Left forelimb (tissue), 1 donor: ENCODE measurements around the gene SH3RF1.
"Not testable (repeated sequence)": the region's sequence is repeated elsewhere in the genome, so short reads cannot be mapped to it uniquely, and the experiment has no call there.

Source experiments
- DNase-seq: peaks from one replicate; pipeline ENCODE4 v3.0.0-alpha.2; 2018; ENCODE audit warnings: low spot score

Gene SH3RF1

DNA sequence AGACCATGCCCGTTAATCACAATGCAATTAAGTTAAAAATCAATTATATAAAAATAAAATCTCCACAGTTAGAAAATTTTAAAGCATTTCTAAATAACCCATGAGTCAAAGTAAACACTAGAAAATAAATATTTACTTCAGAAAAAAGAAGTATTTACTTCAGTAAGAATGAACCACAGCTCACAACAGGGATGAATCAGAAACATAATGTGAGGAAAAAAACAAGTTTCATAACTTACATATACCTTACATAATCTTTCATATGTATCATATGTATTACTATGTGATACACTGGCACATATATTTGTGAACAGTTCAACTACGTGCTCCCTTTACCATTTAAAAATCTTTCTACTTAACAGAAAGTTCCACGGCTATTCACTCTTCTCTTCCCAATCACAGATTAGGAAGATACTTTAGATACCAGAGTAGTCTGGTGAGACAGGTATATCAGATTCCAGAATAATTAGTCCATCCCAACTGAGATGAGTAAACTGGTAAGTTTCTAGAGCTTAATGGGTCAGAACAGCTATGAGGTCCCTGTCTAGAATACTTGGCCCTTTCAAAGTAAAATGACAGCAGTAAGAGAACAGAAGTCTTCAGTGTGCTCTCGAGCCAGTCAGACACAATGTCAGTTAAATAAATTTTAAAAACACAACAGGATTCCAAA lies 70.3 kb downstream of the SH3RF1 start:
- no peak for DNase-seq

- DNase-seq = no peak
Observed at GRCh38 chr4:169199184-169199583, 71.6 kb downstream of the SH3RF1 start.

- no peak for DNase-seq
Observed at GRCh38 chr4:169198167-169198566, 72.6 kb downstream of the SH3RF1 start.

DNA sequence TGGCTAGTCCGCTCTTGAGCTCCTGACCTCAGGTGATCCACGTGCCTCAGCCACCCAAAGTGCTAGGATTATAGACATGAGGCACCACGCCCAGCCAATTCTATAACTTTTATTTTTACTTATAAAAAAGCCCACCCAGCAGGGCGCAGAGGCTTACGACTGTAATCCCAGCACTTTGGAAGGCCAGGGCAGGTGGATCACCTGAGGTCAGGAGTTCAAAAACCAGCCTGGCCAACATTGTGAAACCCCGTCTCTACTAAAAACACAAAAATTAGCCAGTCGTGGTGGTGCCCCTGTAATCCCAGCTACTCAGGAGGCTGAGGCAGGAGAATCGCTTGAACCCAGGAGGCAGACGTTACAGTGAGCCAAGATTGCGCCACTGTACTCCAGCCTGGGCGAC lies 73.5 kb downstream of the SH3RF1 start:
- not testable (repeated sequence) for DNase-seq

GRCh38 chr4:169195032-169195431 lies 75.7 kb downstream of the SH3RF1 start:
- no peak for DNase-seq

- not testable (repeated sequence) for DNase-seq
Observed at GRCh38 chr4:169189968-169190367, 80.8 kb downstream of the SH3RF1 start.

DNA sequence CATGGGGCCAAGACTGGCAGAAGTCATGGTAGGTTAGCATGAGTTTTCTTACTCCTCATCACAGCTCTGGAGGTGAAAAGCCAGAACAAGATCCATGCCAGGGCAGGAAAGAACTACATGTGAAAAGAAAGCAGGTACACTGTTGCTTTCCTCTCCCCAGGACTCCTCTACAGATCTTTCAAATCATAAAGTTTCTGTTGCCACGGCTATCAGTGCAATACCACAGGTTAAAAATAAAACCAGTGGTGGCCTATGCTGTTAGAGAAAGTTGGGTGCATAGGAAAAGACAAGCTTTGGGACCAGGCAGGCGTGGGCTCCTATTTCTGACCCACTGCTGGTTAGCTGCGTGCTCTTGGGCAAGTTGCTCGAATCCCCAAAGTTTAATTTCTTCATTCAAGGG lies 81.4 kb downstream of the SH3RF1 start:
- DNase-seq = no peak

DNA sequence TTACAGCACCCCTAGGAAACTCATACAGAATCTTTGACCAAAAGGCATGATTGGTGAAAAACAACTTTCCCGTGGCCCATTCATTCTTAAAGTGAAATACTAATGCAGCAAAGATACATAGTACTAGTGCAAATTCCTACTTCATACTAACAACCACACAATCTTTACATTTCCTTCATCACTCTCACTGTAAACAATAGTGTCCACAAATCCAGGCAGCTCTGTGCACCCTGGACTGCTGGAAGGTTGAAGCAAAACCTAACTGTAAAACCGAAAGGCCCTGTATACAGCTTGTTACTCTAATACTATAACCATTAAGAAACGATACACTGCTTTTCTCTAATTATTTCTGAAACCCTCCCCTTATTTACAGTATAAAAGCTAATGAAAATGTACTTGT lies 82.6 kb downstream of the SH3RF1 start:
- DNase-seq = no peak

DNA sequence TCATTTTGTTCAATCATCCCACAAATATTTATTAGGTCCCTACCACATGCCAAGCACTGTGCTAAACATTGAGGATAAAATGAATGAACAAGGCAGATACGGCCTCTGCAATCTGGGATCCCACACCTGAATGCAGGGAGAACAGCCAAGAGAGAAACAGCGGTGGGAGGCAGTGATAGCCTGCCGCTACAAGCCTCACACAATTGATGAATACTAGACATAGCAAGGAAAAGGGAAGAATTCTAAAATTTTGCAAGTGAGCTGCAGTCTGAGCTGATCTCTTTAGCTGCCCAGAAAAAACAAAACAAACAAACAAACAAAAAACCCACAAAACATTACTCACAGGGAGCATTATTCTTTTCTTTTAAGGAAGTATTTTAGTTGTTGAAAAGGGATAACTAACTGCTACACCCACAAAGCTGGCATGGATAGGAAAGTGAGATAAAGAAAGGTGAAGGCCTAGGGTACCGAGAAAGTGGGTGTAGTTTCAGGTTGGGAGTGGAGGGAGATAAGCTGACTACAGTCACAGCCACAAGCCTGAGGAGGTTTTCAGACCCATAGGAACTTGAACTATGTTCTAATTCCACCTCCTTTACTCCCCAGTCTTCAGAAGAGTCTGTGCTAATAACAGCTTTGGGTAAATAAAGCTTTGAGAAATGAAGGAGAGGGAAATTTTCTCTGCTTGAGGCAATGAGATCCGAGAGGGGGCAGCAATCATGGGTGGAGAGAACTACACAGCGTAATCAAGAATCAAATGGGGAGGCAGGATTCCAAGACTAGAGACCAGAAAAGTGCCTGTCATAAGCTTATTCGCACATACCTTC lies 85.4 kb downstream of the SH3RF1 start:
- no peak for DNase-seq

DNA sequence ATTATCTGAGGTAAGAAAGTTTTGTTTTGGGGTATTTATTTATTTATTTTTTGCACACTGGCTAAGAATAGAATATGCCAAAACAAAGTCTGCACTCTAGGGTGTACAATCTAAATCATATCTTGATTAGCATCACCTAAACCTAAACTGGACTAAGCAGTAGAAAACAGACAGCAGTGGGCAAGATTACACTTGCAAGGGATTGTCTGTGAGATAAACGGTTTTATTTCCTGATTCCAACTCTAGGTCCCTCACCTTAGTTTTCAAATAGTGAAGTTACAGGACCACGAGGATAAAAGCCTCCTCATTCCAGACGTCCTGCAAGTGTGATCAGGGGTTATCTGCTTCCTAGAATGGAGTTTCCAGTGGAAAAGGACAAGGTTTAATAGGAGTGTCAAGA lies 86.1 kb downstream of the SH3RF1 start:
- DNase-seq = no peak

GRCh38 chr4:169184236-169184635 lies 86.5 kb downstream of the SH3RF1 start:
- DNase-seq = no peak

DNA sequence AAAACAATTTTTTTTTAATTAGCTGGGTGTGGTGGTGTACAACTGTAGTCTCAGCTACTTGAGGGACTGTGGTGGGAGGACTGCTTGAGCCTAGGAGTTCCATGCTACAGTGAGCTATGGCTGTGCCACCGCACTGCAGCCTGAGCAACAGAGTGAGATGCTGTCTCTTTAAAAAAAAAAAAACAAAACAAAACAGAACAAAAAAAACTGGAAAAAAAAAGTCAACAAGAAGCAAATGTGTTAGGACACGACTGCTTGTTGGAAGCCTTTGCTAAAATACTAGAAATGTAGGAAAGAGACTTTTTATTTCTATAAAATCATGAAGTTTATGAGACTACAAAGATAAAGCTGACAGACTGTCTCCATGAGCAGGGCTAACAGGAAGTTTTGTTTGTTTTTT lies 87.2 kb downstream of the SH3RF1 start:
- DNase-seq = no peak

- no peak for DNase-seq
Observed at GRCh38 chr4:169179609-169180521, 90.9 kb downstream of the SH3RF1 start.

GRCh38 chr4:169178092-169178491 lies 92.7 kb downstream of the SH3RF1 start:
- not testable (repeated sequence) for DNase-seq

GRCh38 chr4:169175476-169175875 lies 95.3 kb downstream of the SH3RF1 start:
- DNase-seq = no peak

DNA sequence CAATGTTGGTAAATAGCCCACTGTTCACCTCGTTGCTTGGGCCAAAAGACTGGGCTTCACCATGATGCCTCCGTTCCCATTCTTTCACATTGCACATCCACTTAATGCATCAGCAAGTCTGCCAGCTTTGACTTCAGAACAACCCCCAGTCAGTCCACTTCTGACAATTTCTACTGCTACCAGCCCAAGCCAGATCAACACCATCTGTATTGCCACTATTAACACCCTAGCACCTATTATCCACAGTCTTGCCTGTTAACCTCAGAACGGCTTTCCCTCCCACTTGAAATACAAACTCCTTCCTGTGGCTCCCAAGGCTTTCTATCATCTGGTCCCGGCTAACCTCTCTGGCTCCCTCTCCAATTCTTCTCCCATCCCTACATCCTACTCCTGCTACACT lies 95.7 kb downstream of the SH3RF1 start:
- DNase-seq = no peak

DNA sequence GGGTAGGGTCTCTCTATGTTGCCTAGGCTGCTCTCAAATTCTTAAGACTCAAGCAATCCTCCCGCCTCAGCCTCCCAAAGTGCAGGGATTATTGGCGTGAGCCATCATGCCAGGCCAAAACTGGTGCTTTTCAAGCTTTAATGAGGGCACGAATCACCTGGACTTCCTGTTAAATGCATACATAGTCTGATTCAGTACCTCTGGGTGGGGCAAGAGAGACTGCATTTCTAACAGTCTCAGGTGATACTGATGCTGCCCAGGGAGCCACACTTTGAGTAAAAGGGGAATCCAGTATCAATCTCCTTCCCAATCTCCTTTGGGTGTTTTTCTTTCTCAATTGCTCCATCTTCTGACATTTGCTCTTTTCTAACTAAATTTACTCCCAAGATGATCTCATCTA lies 96.5 kb downstream of the SH3RF1 start:
- DNase-seq = no peak

- DNase-seq = no peak
Observed at GRCh38 chr4:169167957-169168858, 102.5 kb downstream of the SH3RF1 start.

- no peak for DNase-seq
Observed at GRCh38 chr4:169164669-169165415, 105.9 kb downstream of the SH3RF1 start.

DNA sequence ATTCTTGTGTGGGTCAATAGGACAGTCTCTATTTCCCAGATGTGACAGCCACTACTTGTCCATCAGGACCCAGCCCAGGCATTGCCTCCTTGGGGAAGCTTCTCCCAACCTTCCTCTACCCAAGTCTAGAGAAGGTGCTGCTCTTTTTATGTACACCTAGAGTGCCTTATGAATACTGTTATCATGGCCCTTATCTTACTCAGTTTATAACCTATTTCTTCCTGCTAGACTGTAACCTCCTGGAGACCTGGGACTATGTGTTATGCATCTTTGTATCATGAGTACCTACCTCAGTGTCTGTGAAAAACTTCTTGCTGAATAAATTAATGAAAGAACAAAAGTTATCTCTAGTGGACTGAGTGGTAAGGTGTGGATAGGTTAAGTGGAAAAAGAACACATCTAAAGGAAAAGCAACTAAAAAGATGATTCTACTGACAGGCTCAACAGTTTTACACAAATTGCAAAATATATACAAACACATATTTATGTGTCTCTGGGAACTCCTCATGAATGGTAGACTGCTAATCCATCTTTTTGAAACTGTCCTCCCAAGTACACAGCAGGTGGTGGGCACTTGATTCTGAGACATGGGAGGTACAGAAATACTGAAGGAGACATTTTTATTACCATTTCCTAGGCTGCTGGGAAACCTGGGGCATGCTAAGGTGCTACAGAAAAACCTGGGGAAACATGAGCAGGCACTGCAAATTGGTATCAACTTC lies 106.6 kb downstream of the SH3RF1 start:
- no peak for DNase-seq
